ENCODE measurements around the gene ADGRE2.
A peak's percentile ranks its signal among the peaks of the same experiment; 100 is the strongest.

Gene ADGRE2

DNA sequence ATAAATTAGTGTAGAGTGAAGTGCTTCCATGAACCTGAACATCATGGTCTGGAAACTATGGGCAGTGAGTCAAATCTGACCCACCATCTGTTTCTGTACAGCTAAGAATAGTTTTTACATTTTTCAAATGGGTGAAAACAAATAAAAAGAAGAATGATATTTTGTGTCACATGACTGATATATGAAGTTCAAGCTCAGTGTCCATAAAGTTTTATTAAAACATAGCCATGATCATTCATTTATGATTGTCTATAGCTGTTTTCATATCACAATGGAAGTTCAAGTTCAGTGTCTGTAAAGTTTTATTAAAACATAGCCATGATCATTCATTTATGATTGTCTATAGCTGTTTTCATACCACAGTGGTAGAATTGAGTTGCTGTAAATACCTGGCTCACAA, 45.9 kb downstream of the ADGRE2 start:
- DNase-seq, result no peak

DNA sequence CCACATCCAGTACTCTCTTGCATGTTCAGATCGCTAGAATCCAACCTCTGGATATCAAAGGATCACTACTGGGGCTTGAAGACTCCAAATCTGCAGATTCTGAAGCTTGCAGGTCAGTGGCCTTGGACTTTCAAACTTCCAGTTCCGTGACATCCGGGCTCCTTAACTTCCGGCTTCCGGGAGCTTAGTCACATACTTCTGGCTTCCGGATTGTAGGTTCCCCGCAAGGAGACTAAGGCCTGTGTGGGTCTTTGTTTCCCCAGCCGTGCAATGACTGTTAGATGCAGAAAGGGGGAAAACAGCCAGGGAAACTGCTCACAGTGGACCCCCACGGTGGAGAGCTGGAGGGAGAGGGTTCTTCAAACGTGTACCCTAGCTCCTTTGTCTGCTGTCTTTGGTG, 47.2 kb downstream of the ADGRE2 start:
- DNase-seq, result no peak

DNA sequence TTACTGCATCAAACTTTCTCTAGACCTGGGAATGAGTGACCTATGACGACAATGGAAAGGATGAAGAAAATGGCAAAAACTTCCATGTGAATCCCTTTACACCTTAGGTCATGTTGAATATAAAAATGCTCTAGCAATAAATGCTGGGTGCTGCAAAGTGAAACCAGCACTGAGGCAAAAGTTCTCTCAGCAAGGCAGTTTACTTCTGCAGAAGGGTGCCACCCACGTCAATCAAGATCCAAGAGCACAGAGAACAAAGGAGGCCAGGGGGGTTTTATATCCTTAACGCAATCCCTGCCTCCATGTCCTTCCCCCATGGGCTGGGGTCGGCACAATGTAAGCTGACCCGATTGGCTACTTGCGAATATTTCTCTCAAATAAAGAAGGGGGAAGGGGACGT, 49.8 kb downstream of the ADGRE2 start:
- no peak for DNase-seq

DNA sequence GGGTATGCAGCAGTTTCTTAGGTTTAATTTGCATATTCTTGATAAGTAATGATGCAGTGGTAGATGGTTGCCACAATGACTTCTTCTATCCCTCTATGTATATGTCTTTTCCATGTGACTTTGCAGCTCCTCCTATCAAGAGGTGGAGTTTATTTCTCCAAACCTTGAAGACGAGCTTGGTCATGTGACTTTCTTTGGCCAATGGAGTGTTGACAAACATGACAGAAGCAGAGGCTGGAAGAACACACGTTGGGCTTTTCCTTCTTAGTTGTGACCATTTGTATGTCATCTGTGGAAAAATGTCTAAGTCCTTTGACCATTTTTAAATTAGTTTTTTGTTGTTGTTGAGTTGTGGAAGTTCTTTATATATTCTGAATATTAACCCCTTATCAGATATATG, 56.2 kb downstream of the ADGRE2 start:
- DNase-seq, result no peak

DNA sequence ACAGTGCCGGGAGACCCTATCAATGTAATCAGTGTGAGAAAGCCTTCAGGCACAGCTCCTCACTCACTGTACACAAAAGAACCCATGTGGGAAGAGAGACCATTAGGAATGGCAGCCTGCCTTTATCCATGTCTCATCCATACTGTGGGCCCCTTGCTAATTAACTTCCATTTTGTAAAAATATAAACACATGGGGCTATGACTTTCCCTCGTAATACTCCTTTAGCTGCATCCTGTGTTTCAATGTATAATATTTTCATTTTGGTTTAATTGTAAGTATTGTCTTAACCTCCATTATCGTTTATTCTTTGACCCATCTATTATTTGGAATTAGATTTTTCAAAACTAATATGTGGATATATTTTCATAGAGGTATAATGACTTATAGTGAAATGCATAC, 59.2 kb downstream of the ADGRE2 start:
- DNase-seq, result no peak

DNA sequence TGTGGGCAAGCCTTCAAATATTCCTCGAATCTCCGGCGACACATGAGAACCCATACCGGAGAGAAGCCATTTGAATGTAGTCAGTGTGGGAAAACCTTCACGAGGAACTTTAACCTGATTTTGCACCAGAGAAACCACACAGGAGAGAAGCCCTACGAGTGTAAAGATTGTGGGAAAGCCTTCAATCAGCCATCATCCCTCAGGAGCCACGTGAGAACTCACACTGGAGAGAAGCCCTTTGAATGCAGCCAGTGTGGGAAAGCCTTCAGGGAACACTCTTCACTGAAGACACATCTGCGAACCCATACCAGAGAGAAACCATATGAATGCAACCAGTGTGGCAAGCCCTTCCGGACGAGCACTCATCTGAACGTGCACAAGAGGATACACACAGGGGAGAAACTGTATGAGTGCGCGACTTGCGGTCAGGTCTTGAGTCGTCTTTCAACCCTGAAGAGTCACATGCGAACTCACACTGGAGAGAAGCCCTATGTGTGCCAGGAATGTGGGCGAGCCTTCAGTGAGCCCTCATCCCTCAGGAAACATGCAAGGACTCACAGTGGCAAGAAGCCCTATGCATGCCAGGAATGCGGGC, 59.7 kb downstream of the ADGRE2 start:
- DNase-seq, result no peak

DNA sequence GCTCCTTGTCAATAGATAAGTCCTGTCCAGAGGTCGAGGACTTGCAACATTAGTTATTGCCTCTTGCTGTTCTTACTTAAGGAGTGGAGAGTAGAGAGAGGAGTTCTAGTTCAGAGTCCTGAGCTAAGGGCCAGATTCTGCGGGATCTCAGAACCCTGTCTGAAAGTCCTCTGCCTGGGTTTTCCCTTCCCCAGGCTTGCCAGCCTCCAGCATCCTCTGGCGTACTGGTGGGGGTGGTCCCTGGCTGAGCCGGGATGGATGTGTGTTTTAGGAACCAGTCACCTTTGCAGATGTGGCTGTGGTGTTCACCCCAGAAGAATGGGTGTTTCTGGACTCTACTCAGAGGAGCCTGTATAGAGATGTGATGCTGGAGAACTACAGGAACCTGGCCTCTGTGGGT, 62.5 kb downstream of the ADGRE2 start:
- no peak for DNase-seq

DNA sequence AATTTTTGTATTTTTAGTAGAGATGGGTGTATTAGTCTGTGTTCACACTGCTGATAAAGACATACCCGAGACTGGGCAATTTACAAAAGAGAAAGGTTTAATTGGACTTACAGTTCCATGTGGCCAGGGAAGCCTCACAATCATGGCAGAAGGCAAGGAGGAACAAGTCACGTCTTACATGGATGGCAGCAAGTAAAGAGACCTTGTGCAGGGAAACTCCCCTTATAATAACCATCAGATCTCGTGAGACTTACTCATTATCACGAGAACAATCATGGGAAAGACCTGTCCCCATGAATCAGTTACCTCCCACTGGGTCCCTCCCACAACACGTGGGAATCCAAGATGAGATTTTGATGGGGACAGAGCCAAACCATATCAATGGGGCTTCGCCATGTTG, 73.9 kb downstream of the ADGRE2 start:
- no peak for DNase-seq

DNA sequence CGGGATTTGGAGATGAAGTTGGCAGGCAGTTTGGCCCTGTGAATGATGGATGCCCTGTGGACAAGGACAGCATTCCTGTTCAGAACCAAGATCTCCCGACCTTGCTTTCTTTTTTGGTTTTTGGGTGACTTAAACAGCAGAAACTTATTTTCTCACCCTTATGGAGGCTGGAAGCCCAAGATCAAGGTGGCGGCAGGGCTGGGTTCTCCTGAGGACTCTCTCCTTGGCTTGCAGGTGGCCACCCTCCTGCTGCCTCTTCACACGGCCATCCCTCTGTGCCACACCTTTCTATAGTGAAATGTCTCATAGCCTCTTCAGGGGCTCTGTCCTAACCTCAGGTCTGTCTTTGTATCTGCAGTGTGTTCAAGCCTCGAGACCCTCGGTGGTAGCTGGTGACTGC, 74.5 kb downstream of the ADGRE2 start:
- DNase-seq, result no peak

DNA sequence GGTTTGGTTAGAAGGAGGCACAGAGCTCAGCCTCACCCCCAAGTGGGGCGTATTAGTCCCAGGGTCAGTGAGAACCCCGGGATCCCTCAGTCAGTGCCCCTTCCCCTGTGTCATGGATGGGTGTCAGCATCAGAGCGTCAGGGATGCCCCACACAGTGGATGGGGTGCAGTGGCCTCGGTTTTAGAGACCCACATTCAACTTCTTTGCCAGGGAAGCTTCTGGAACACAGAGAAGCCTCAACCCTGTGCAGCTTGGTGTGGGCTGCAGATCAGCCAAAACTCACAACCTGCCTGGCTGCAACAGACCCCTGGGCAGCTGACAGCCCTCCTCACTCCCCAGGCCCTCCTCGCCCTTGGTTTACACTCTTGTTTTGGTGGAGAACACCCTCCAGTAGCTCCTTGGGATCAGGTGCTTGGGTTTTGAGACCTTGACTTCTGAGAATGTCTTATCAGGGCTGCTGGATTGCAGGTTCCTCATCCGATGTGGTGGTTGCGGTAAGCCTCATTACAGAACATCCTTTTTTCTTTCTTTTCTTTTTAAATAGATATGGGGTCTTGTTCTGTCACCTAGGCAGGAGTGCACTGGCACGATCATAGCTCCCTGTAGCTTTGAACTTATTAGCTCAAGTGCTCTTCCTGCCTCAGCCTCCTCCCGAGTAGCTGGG, 77.5 kb downstream of the ADGRE2 start:
- DNase-seq, result no peak

DNA sequence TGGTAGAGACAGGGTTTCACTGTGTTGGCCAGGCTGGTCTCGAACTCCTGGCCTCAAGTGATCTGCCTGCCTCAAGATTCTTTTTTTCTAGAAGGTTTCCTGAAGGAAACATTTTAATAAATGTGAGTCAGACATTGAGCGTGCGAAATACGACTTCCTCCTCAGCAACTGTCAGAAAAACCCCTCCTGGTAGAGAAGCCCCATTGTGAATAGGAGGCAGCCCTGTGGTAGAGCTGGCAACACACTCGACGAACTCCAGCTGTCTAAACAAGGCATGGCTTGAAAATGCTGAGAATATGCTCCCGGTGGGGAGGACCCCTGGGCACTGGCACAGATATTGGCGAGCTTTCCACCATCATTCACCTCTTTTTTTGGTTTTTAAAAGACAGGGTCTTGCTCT, 78.7 kb downstream of the ADGRE2 start:
- DNase-seq, result no peak

DNA sequence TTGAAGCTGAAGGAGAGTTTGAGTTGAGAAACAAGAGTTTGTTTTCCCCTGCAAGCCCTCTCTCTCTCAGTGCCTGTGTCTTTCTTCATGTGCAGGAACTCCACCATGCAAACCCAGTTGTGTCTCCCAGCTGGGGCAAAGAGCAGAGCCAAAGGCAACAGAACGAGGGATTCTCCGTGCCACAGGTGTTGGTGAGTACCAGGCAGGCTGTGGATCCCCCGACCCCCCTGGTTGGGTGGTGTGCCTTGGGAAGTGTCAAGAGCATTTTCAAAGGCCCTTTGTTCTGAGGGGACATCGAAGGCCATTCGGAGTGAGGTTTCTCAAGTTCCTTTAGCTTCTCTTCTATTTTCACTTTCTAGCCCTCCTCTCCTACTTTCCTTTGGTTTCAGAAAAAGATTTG, 82.9 kb downstream of the ADGRE2 start:
- no peak for DNase-seq

DNA sequence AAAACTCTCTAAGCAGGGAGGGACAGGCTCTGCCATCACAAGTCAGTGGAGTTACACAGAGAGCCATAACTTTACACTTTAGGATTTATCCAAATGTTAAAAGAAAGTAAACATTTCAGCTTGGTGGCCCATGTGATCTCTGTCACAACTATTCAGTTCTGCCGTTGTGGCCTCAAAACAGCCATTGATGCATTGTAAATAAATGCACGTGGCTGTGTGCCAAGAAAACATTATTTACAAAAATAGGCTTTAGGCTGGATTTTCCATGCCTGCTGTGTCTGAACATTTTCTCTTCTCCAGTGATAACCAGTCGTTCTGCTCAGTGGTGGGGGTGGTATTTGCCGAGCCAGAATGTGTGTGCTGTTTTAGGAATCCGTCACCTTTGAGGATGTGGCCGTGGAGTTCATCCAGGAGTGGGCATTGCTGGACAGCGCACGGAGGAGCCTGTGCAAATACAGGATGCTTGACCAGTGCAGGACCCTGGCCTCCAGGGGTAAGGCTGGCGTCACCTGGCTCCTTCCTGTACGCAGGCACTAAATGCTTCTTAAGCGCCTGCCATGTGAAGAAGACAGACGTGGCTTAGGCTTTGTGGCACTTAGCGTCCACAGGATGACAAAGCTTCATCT, 83.6 kb downstream of the ADGRE2 start:
- DNase-seq, result no peak

DNA sequence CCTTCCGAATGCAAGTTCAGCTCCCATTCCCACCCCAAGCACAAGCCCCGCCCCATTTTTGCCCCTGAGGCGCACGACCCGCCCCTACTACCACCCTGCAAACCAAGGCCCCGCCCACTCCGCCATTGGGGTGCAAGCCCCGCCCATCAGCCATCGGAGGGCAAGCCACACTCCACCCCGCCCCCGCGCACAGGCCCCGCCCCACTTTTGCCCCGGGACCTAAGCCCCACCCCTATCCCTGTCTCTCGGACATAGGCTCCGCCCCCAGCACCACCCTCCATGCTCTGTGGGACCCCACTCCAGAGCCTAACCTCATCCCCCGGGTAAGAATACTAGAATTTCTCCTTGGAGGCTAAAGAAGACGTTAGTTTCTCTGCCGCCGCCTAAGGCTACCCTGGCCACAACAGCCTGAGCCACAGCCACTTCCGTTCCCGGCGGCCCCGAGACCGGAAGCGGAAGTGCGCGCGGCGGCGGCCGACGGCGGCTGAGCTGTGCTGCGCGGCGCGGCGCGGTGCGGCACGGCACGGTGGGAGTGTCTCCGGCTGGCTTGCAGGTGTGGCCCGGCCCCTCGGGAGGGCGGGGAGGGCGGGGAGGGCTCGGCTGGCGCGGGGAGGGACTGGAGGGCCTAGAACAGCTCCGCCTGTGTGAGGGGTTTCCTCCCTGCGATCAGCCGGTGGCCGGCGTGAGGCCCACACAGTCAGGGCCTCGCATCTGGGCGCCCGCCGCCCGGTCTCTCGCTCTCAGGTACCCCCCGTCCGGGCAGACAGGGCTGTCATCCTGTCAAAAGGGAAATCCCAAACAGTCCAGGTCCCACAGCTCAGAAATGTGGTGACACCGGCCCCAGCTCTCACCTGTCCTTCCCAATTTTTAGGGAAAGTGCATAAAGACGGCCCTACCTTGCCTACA, 88.5 kb downstream of the ADGRE2 start, which contains the start of gene ZNF333:
Gene ZNF333 (plus strand): TSS at position 451 of the 906 bp plus-strand sequence. CDS start 3,444 bp downstream, outside the sequence.
- DNase-seq, result peak; percentile 92

DNA sequence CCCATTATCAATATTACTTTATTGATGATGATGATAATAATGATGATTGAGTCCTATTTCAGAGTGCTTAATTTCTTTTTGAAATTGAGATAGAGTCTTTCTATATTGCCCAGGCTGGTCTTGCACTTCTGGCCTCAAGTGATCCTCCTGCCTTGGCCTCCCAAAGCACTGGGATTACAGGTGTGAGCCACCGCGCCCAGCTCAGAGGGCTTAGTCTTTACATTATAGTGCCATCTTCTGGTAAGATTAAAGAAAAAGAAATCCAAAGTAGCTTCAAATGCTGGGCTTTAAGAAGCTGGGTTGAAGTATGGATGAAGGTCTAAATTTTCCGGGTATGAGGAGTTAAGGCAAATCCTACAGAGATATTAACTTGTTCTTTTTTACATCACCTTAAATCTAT, 91.9 kb downstream of the ADGRE2 start:
- no peak for DNase-seq

DNA sequence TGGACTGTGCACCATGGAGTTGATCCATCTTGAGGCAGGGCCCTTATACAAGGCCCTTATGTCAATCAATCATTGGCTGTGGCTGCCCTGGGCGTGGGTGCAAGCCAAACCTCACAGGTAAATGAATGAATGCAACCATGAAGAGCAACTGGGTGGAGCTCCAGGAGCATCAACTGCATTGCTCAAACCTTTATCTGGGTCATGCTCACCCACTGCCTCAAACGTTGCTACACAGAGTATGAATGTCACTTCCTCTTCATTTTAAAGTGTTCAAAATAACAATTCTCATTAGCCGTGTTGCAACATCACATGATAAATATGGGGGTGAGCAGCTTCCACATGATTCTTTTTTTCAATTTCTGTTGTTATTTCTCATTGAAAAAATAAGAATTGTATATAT, 94.9 kb downstream of the ADGRE2 start:
- DNase-seq, result no peak
